GM08714 (cell line): ENCODE measurements around the gene TRAPPC14.
A peak's percentile ranks its signal among the peaks of the same experiment; 100 is the strongest.
"Not testable (repeated sequence)": the region's sequence is repeated elsewhere in the genome, so short reads cannot be mapped to it uniquely, and the experiment has no call there.

Source experiments
- H3K4me3 ChIP-seq: fragments of 200-500 bp; sonication (Bioruptor generic); 2 replicates; pipeline ENCODE4 v1.5.1; 2014; ENCODE audit warnings: mild to moderate bottlenecking, low read length, inconsistent platforms
- ZNF274 ChIP-seq: IDR thresholded peaks from 2 replicates; pipeline ENCODE4 v1.6.1; 2012; ENCODE audit warnings: mild to moderate bottlenecking, low read depth, low read length

The TRAPPC14 gene

GRCh38 chr7:100158229-100159098, at the start of gene TRAPPC14:
Gene TRAPPC14, minus strand, starts transcription at chr7:100158723. Its CDS starts 224 bp downstream, at chr7:100158499.
- TF ChIP-seq ZNF274: no peak
- H3K4me3 ChIP-seq: peak within 1 kb of the TSS; percentile 95

GRCh38 chr7:100204454-100204853, 45.9 kb upstream of the TRAPPC14 start:
- no peak for TF ChIP-seq ZNF274
- no peak overlapping the region for H3K4me3 ChIP-seq

GRCh38 chr7:100200693-100201092, 42.2 kb upstream of the TRAPPC14 start:
- TF ChIP-seq ZNF274: no peak
- H3K4me3 ChIP-seq: no peak overlapping the region

GRCh38 chr7:100198266-100198665, 39.7 kb upstream of the TRAPPC14 start:
- no peak overlapping the region for H3K4me3 ChIP-seq

GRCh38 chr7:100195901-100196322, 37.4 kb upstream of the TRAPPC14 start:
- not testable (repeated sequence) for H3K4me3 ChIP-seq

More at GRCh38 chr7:100198266-100198665, 39.7 kb upstream of the TRAPPC14 start:
- no peak for TF ChIP-seq ZNF274

GRCh38 chr7:100195222-100195621, 36.7 kb upstream of the TRAPPC14 start:
- TF ChIP-seq ZNF274: no peak
- H3K4me3 ChIP-seq: no peak overlapping the region

GRCh38 chr7:100192969-100193368, 34.4 kb upstream of the TRAPPC14 start:
- no peak for TF ChIP-seq ZNF274
- H3K4me3 ChIP-seq: no peak overlapping the region

- not testable (repeated sequence) for H3K4me3 ChIP-seq
These were observed 33.8 kb upstream of the TRAPPC14 start for GRCh38 chr7:100192281-100192862.

GRCh38 chr7:100191775-100192174, 33.3 kb upstream of the TRAPPC14 start:
- H3K4me3 ChIP-seq: no peak overlapping the region
- no peak for TF ChIP-seq ZNF274

GRCh38 chr7:100190048-100190711, 31.7 kb upstream of the TRAPPC14 start:
- H3K4me3 ChIP-seq: no peak overlapping the region
- no peak for TF ChIP-seq ZNF274

- TF ChIP-seq ZNF274: no peak
- no peak overlapping the region for H3K4me3 ChIP-seq
These were observed 30.5 kb upstream of the TRAPPC14 start for GRCh38 chr7:100189061-100189460.

GRCh38 chr7:100185726-100186125, 27.2 kb upstream of the TRAPPC14 start:
- TF ChIP-seq ZNF274: no peak

GRCh38 chr7:100183090-100183489, 24.6 kb upstream of the TRAPPC14 start:
- not testable (repeated sequence) for H3K4me3 ChIP-seq

More at GRCh38 chr7:100185726-100186125, 27.2 kb upstream of the TRAPPC14 start:
- no peak overlapping the region for H3K4me3 ChIP-seq

- H3K4me3 ChIP-seq: not testable (repeated sequence)
These were observed 24.1 kb upstream of the TRAPPC14 start for GRCh38 chr7:100182616-100183015.

GRCh38 chr7:100180084-100180483, 21.6 kb upstream of the TRAPPC14 start:
- not testable (repeated sequence) for H3K4me3 ChIP-seq
